HG02943 (cell line): Measurements from ENCODE around the gene DNAJC6.
A peak's percentile ranks its signal among the peaks of the same experiment; 100 is the strongest.

ENCODE experiments used
- ATAC-seq: cut with Tn5 transposase; IDR thresholded peaks from one replicate; pipeline ENCODE4 v1.9.1; 2021; ENCODE audit warnings: mild to moderate bottlenecking, low read depth, moderate library complexity; ENCODE audit not compliant: unreplicated experiment

The DNAJC6 gene

DNA sequence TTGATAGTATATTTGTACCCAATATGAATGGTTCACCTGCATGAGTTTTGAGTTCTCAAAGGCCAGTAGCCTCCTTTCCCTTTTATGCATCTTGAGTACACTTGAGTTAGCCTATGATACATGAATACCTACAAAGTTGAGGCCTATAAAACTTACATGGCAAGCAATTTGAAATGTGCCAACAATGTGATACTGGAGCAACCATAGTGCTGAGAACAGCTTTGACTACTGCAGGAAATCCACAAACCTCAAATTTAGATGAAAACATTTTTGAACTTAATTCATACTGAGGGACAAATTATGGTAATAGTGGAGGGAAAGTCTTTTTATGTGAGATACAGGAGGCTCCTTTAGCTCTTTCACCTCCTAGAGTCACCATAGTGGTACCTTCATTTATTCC is 148.5 kb downstream of the DNAJC6 start:
- no peak for ATAC-seq

DNA sequence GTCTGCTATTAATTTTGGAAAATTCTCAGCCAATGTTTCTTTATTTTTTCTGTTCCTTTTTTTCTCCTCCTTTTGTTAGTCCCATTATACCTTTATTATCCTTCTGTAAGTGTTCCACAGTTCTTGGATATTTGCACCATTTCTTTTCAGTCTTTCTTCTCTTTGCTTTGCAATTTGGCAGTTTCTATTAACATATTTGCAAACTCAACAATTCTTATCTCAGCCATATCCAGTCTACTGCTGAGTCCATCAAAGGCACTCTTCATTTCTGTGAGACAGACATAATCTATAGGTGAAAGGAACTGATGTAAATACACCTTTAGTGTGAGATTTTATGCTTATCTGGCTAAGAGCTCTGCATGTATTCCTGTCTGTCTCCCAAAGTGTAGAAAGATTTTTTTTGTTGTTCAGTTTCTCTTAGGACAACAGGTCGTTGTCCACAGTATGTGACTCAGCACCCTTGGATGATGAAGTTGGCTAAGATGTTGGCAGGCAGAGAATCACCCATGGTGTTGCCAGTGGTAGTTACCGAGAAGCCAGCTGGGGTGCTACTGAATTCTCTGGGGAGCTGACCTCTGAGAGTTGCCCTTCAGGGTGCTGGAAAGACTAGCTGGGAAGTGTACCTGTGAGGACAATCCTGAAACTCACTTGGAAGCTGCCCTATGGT is 149.5 kb downstream of the DNAJC6 start:
- no peak for ATAC-seq

- peak; percentile 67 for ATAC-seq
These were observed 150.0 kb downstream of the DNAJC6 start for GRCh38 chr1:65459397-65459768.
